H1 (cell line): ENCODE results near the gene ALG5. TPM values are rescaled to one million over a fixed set of nuclear protein-coding genes. Genes with fewer than 3 reads are reported as not detected.

ENCODE experiments used
- KDM1A ChIP-seq: fragments of 200-600, 300-600 bp; sonication (generic); IDR thresholded peaks from 2 replicates; pipeline ENCODE4 v1.7.1; 2016; ENCODE audit warnings: mild to moderate bottlenecking, low read length, borderline replicate concordance
- polyA plus RNA-seq, 7 experiments: library from polyadenylated mRNA; depleted of rRNA in 3 of 7; stranded (reverse) in 5 of 7; unstranded in 2 of 7; fragments of >200 nt in 5 of 7; fragments of 200-250 nt in 2 of 7; gene quantifications; 1 replicate in 5 of 7; 2 replicates in 1 of 7; 4 replicates in 1 of 7; pipeline versions ENCODE4 v1.2.1 to v1.2.3, GENCODE V29; 2011 to 2013; ENCODE audit warnings: missing spikeins in 2 of 7, mixed read lengths in 2 of 7
- total RNA-seq: library from RNA; stranded (reverse); fragmentation: NEBNext Ultra II Directional; extraction: Animal tissue kit (Norgen Biotek cat#: 25700); gene quantifications from 2 replicates; pipeline ENCODE4 v1.2.1, GENCODE V29; 2021

ALG5 gene
- total and polyA plus RNA-seq, 2 of the 8 experiments (the other 6 are each of a cell fraction or from before 2014, with no cell fraction given) = 15.0 to 24.3 TPM

DNA sequence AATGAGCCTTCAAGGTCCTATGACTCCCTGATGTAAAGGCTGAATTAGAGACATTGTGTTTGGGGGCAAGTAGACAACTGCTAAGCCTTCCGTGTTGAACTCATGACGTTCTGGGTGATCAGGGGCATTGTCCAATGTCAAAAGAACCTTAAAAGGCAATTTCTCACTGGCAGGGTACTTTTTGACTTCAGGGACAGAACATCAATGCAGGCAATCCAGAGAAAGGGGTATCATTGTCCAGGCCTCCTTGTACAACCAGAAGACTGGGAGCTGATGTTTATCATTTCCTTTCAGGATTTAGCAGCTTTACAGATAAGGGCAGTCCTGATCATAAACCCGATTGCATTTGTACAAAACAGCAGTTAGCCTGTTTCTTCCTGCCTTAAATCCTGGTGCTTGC, 54.1 kb downstream of the ALG5 start (continued):
- no peak for TF ChIP-seq KDM1A
